Stimulated activated CD8-positive, alpha-beta memory T cell treated with anti-CD3 and anti-CD28 coated beads, Interleukin-2, amount 100 ng/mL, for 1 hour (primary cell): ENCODE measurements around the gene DYNC1LI1.

Experiments
- DNase-seq, 2 donors: peaks; one replicate each; pipeline ENCODE4 v3.0.0-alpha.2; 2020; ENCODE audit warnings: low read depth in 2 of 2

The DYNC1LI1 gene

GRCh38 chr3:32492684-32493436, 77.8 kb downstream of the DYNC1LI1 start:
- no peak for DNase-seq

- no peak for DNase-seq
Measured at GRCh38 chr3:32488474-32489008, 82.1 kb downstream of the DYNC1LI1 start.

- no peak for DNase-seq
Measured at GRCh38 chr3:32487781-32488473, 82.7 kb downstream of the DYNC1LI1 start.

- DNase-seq: no peak
Measured at GRCh38 chr3:32484436-32484835, 86.2 kb downstream of the DYNC1LI1 start.

- no peak for DNase-seq
Measured at GRCh38 chr3:32483772-32484171, 86.9 kb downstream of the DYNC1LI1 start.

GRCh38 chr3:32482693-32483092, 88.0 kb downstream of the DYNC1LI1 start:
- DNase-seq: no peak

GRCh38 chr3:32481791-32482631, 88.6 kb downstream of the DYNC1LI1 start:
- DNase-seq: no peak

GRCh38 chr3:32480604-32481003, 90.1 kb downstream of the DYNC1LI1 start:
- no peak for DNase-seq
